ENCODE measurements around the gene PFKFB1. TPM values are rescaled to one million over a fixed set of nuclear protein-coding genes. Genes with fewer than 3 reads are reported as not detected.
A peak's percentile ranks its signal among the peaks of the same experiment; 100 is the strongest.

PFKFB1 gene
- total RNA-seq, 1 donor from 2014 or later: 0.49 TPM

DNA sequence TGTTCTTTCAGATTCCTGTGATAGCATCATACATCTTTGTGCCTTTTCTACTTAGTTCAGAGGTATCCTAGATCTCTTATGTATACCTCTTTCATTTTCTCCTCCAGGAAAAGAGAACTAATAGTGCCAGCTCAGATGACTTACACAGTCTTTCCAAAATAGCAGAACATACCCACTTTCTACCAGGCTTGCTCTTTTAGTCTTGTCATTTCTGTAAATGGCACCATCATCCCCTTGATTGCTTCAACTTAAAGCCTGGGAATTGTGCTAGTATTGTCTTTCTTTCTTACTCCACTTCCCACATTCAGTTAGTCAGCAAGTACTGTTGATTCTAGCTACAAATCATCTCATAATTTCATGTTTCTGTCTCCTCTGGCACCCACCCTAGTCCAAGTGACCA, 11.3 kb upstream of the PFKFB1 start:
- H3K4me1 Mint-ChIP-seq (ENCODE audit: unreplicated experiment): peaks cover 23% of the 10 kb centered on the region
- no peaks in the 10 kb centered on the region for H3K9me3 Mint-ChIP-seq (ENCODE audit: unreplicated experiment)
- H3K27me3 Mint-ChIP-seq (ENCODE audit: unreplicated experiment): peaks cover 10% of the 10 kb centered on the region
- DNase-seq (ENCODE audit: low spot score): no peak
- no peak overlapping the region for H3K27ac Mint-ChIP-seq (ENCODE audit: unreplicated experiment)
- H3K36me3 Mint-ChIP-seq (ENCODE audit: low read depth, unreplicated experiment): peaks cover 41% of the 10 kb centered on the region
- TF ChIP-seq, protein P1, sequence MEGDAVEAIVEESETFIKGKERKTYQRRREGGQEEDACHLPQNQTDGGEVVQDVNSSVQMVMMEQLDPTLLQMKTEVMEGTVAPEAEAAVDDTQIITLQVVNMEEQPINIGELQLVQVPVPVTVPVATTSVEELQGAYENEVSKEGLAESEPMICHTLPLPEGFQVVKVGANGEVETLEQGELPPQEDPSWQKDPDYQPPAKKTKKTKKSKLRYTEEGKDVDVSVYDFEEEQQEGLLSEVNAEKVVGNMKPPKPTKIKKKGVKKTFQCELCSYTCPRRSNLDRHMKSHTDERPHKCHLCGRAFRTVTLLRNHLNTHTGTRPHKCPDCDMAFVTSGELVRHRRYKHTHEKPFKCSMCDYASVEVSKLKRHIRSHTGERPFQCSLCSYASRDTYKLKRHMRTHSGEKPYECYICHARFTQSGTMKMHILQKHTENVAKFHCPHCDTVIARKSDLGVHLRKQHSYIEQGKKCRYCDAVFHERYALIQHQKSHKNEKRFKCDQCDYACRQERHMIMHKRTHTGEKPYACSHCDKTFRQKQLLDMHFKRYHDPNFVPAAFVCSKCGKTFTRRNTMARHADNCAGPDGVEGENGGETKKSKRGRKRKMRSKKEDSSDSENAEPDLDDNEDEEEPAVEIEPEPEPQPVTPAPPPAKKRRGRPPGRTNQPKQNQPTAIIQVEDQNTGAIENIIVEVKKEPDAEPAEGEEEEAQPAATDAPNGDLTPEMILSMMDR (IDR thresholded peaks at IDR 0.05; ENCODE audit: unreplicated experiment): no peak
- H3K4me3 Mint-ChIP-seq (ENCODE audit: unreplicated experiment): peak overlapping the region; percentile 76

- TF ChIP-seq, protein P1 (IDR thresholded peaks at IDR 0.05; ENCODE audit: unreplicated experiment): no peak
- Mint-ChIP-seq H3K27me3 (ENCODE audit: unreplicated experiment) (peaks cover 10% of the 10 kb centered on the region), H3K9me3 (ENCODE audit: unreplicated experiment) (no peaks in the 10 kb centered on the region), H3K4me3 (ENCODE audit: unreplicated experiment) (peak overlapping the region; percentile 42), H3K27ac (ENCODE audit: unreplicated experiment) (peak overlapping the region; percentile 57), H3K36me3 (ENCODE audit: low read depth, unreplicated experiment) (peaks cover 41% of the 10 kb centered on the region), H3K4me1 (ENCODE audit: unreplicated experiment) (peaks cover 23% of the 10 kb centered on the region)
- DNase-seq (ENCODE audit: low spot score): no peak
Measured at GRCh38 chrX:55004231-55004630, 10.2 kb upstream of the PFKFB1 start.

DNA sequence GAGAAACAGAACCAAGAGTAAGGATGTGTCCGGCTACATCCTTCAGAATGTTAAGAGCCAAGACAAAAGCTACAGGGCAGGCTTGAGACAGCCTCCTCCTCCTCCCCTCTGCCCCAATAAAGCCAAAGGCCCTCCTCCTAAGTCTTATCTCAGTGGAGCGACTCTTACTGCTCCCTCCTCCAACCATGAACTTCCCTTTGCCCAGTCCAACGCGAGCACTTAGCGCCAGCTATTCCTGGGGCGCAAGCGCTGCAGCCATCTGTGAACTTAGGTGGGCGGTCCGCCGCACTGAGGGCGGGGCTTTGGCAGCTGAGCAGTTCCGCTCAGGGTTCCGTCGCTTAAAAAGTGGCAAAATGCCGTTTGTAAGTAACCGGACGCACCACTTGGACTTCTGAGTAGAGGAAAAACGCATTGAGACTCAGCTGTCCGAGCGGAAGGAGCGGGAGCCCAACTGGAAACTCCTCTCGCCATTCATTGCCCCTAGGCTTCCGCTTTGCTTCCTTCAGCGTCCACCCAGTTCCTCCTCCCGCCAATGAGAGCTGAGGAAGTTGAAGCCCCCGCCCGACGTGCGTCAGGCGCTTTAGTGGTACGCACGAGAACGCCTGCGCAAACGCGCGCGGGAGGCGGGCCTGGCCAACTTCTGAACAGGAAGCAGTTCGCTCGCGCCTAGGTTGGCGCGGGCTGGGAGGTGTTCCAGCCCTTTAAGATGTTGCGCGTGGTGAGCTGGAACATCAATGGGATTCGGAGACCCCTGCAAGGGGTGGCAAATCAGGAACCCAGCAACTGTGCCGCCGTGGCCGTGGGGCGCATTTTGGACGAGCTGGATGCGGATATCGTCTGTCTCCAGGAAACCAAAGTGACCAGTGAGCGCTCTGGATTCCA, 6.0 kb upstream of the PFKFB1 start, which contains the start of gene APEX2:
Gene APEX2, plus strand, starts transcription at position 647 of the 882 bp plus-strand sequence. Its CDS starts 60 bp downstream, at position 707.
- Mint-ChIP-seq H3K27ac (ENCODE audit: unreplicated experiment) (peak within 1 kb of the TSS; percentile 84), H3K4me3 (ENCODE audit: unreplicated experiment) (peak within 1 kb of the TSS; percentile 95), H3K27me3 (ENCODE audit: unreplicated experiment) (peaks cover 8% of the 10 kb centered on the region), H3K4me1 (ENCODE audit: unreplicated experiment) (peaks cover 4% of the 10 kb centered on the region), H3K9me3 (ENCODE audit: unreplicated experiment) (no peaks in the 10 kb centered on the region), H3K36me3 (ENCODE audit: low read depth, unreplicated experiment) (peaks cover 23% of the 10 kb centered on the region)
- TF ChIP-seq, protein P1 (IDR thresholded peaks at IDR 0.05; ENCODE audit: unreplicated experiment): no peak
- peak; percentile 73 for DNase-seq (ENCODE audit: low spot score)

- no peak overlapping the region for H3K27ac Mint-ChIP-seq (ENCODE audit: unreplicated experiment)
- no peak overlapping the region for H3K4me3 Mint-ChIP-seq (ENCODE audit: unreplicated experiment)
- H3K36me3 Mint-ChIP-seq (ENCODE audit: low read depth, unreplicated experiment): no peaks in the 10 kb centered on the region
- no peaks in the 10 kb centered on the region for H3K9me3 Mint-ChIP-seq (ENCODE audit: unreplicated experiment)
- DNase-seq (ENCODE audit: low spot score): no peak
- TF ChIP-seq, protein P1 (IDR thresholded peaks at IDR 0.05; ENCODE audit: unreplicated experiment): no peak
- H3K4me1 Mint-ChIP-seq (ENCODE audit: unreplicated experiment): no peaks in the 10 kb centered on the region
- peaks cover under 1% of the 10 kb centered on the region for H3K27me3 Mint-ChIP-seq (ENCODE audit: unreplicated experiment)
Measured at GRCh38 chrX:54995621-54996020, 1.6 kb upstream of the PFKFB1 start.

All from endothelial cell (in vitro differentiated cells).